RWPE2 (cell line): ENCODE results near the gene MYO3B.
A peak's percentile ranks its signal among the peaks of the same experiment; 100 is the strongest.

ENCODE experiments used
- ATAC-seq: fragments of 200-7000 bp; cut with Tn5 transposase; 3 replicates; pipeline ENCODE4 v1.9.1; 2021; ENCODE audit warnings: low read depth
- DNase-seq: peaks from one replicate; pipeline ENCODE4 v3.0.0-alpha.2; 2020; ENCODE audit warnings: low spot score
- H3K27ac ChIP-seq: fragments of 450-650 bp; 2 replicates; pipeline ENCODE4 v1.5.1; 2017; ENCODE audit warnings: mild to moderate bottlenecking; ENCODE audit not compliant: poor library complexity, severe bottlenecking
- H3K27me3 ChIP-seq: fragments of 250-450 bp; sonication (Bioruptor Pico); 2 replicates; pipeline ENCODE4 v1.5.1; 2021; ENCODE audit warnings: mild to moderate bottlenecking, moderate library complexity; ENCODE audit not compliant: insufficient read depth, poor library complexity, severe bottlenecking
- H3K36me3 ChIP-seq: fragments of 250-450 bp; sonication (Bioruptor Pico); 2 replicates; pipeline ENCODE4 v1.5.1; 2020; ENCODE audit warnings: low read depth, mild to moderate bottlenecking, moderate library complexity
- H3K4me1 ChIP-seq: fragments of 250-450 bp; sonication (Bioruptor Pico); 2 replicates; pipeline ENCODE4 v1.5.1; 2021; ENCODE audit warnings: mild to moderate bottlenecking, moderate library complexity; ENCODE audit not compliant: insufficient read depth, poor library complexity, severe bottlenecking
- H3K4me3 ChIP-seq: fragments of 250-450 bp; sonication (Bioruptor Pico); 2 replicates; pipeline ENCODE4 v1.5.1; 2021; ENCODE audit warnings: mild to moderate bottlenecking, moderate library complexity; ENCODE audit not compliant: severe bottlenecking
- H3K9me3 ChIP-seq: fragments of 250-450 bp; sonication (Bioruptor Pico); 2 replicates; pipeline ENCODE4 v1.5.1; 2021; ENCODE audit warnings: mild to moderate bottlenecking, moderate library complexity; ENCODE audit not compliant: severe bottlenecking
- TF ChIP-seq, protein P1 (sequence below): fragments of 450-650 bp; IDR thresholded peaks from one replicate; pipeline ENCODE4 v1.5.1; 2017; ENCODE audit warnings: mild to moderate bottlenecking, moderate library complexity; ENCODE audit not compliant: poor library complexity, severe bottlenecking

MYO3B gene

DNA sequence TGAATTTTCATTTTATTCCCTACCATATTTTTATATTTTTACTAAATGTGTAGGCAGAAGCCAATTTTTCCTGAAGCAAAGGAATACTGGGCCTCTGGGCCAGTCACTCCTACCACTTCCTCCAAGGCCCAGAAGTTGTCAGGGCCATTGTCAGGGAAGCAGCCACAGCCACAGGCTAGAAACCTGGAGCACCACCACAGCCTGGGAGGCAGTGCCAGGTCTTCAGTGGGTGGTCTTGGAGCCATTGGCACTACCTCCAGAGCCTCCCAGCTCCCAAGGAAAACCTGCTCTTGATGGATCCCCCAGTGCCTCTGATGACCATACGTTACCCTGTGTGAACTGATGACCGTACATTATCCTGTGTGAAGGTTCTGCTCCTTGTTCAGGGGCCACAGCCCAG lies 401.6 kb downstream of the MYO3B start:
- H3K4me1 ChIP-seq: peaks cover 2% of the 10 kb centered on the region
- H3K27me3 ChIP-seq: no peaks in the 10 kb centered on the region
- no peak overlapping the region for H3K27ac ChIP-seq
- ATAC-seq (no peak), DNase-seq (no peak)
- no peaks in the 10 kb centered on the region for H3K9me3 ChIP-seq
- TF ChIP-seq, protein P1, sequence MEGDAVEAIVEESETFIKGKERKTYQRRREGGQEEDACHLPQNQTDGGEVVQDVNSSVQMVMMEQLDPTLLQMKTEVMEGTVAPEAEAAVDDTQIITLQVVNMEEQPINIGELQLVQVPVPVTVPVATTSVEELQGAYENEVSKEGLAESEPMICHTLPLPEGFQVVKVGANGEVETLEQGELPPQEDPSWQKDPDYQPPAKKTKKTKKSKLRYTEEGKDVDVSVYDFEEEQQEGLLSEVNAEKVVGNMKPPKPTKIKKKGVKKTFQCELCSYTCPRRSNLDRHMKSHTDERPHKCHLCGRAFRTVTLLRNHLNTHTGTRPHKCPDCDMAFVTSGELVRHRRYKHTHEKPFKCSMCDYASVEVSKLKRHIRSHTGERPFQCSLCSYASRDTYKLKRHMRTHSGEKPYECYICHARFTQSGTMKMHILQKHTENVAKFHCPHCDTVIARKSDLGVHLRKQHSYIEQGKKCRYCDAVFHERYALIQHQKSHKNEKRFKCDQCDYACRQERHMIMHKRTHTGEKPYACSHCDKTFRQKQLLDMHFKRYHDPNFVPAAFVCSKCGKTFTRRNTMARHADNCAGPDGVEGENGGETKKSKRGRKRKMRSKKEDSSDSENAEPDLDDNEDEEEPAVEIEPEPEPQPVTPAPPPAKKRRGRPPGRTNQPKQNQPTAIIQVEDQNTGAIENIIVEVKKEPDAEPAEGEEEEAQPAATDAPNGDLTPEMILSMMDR: no peak
- no peak overlapping the region for H3K4me3 ChIP-seq
- H3K36me3 ChIP-seq: no peaks in the 10 kb centered on the region

DNA sequence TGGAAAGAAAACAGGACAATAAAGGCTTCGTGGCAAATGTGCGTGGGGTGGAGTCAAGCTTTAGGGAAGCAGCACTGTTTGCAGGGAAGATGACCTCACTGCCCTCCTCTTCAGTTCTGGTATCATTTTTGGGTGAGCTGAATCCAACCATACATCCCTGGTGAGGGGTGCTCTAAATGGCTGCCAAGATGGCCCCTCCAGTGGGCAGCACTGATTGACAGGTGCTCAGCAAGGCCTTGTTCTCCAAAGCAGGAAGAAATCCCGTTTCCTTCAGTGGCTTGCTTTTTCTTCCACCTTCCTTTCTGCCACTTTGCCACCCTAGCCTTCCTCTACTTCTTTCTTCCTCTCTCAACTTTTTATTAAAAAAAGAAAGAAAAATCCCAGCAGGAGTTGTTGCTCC lies 404.4 kb downstream of the MYO3B start:
- DNase-seq: no peak
- Histone ChIP-seq H3K4me1 (peaks cover 12% of the 10 kb centered on the region), H3K36me3 (no peaks in the 10 kb centered on the region), H3K4me3 (no peak overlapping the region), H3K27ac (no peak overlapping the region), H3K27me3 (no peaks in the 10 kb centered on the region), H3K9me3 (no peaks in the 10 kb centered on the region)
- no peak for ATAC-seq
- TF ChIP-seq, protein P1: no peak

DNA sequence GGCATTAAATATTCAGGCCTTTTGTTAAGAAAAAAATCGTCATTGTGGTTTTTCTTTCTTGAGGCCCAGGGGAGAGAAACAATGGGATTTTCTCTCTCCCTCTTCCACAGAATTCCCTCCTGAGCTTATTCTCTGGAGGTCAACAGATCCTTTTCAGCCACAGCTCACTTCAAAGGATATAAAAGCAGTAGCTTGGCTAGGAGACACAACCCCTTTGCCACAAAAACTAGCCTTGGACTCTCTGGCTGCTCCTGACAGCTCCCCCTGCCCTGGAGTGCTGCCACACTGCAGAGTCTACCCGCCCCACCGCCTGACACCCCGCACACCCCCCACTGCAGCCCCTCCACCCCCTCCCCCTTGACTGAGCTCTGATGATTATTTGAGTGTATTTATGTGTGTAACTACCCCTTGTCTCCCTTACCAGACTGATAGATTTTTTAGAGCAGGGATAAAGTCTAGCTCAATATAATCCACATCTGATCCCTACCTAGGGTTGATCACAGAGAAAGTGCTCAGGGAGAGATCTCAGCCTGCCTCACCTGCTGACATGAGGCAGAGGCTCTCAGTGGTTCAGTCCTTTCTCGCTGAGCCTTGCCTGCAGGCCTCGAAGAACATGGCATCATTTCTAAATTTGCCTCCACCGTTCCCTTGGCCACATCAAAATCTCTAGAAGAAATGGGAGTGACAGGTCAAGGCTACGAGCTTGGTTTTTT lies 405.0 kb downstream of the MYO3B start:
- ATAC-seq (no peak), DNase-seq (no peak)
- no peaks in the 10 kb centered on the region for H3K9me3 ChIP-seq
- no peaks in the 10 kb centered on the region for H3K27me3 ChIP-seq
- no peak overlapping the region for H3K27ac ChIP-seq
- TF ChIP-seq, protein P1: no peak
- peaks cover 12% of the 10 kb centered on the region for H3K4me1 ChIP-seq
- no peak overlapping the region for H3K4me3 ChIP-seq
- no peaks in the 10 kb centered on the region for H3K36me3 ChIP-seq

GRCh38 chr2:170585067-170585466 lies 407.1 kb downstream of the MYO3B start:
- no peak overlapping the region for H3K4me3 ChIP-seq
- peak overlapping the region; percentile 26 for H3K27ac ChIP-seq
- no peaks in the 10 kb centered on the region for H3K9me3 ChIP-seq
- H3K4me1 ChIP-seq: peaks cover 12% of the 10 kb centered on the region
- H3K36me3 ChIP-seq: no peaks in the 10 kb centered on the region
- DNase-seq (no peak), ATAC-seq (peak; percentile 97)
- no peaks in the 10 kb centered on the region for H3K27me3 ChIP-seq
- TF ChIP-seq, protein P1: no peak

- H3K36me3 ChIP-seq: no peaks in the 10 kb centered on the region
Measured at GRCh38 chr2:170586571-170587095, 408.7 kb downstream of the MYO3B start.

More at GRCh38 chr2:170586571-170587095, 408.7 kb downstream of the MYO3B start:
- H3K27ac ChIP-seq: no peak overlapping the region
- peaks cover 12% of the 10 kb centered on the region for H3K4me1 ChIP-seq
- TF ChIP-seq, protein P1: no peak
- no peak overlapping the region for H3K4me3 ChIP-seq
- no peaks in the 10 kb centered on the region for H3K27me3 ChIP-seq
- no peaks in the 10 kb centered on the region for H3K9me3 ChIP-seq
- no peak for DNase-seq
- no peak for ATAC-seq
